ENCODE measurements around the gene SLC8A1.

SLC8A1 gene

GRCh38 chr2:40421631-40422297, 30.1 kb downstream of the SLC8A1 start:
- Histone ChIP-seq H3K27me3 (ENCODE audit: insufficient read depth, poor library complexity, severe bottlenecking) (no peaks in the 10 kb centered on the region), H3K27ac (replicated peaks) (no peak overlapping the region), H3K4me3 (replicated peaks; ENCODE audit: insufficient read depth, low read length) (no peak overlapping the region)
- no peak for DNase-seq (ENCODE audit: low read depth in 1 of 2, low spot score in 1 of 2)
- no peak for TF ChIP-seq POLR2AphosphoS5 (IDR thresholded peaks at IDR 0.05; ENCODE audit: low read depth)
- no peak for TF ChIP-seq SPI1 (IDR thresholded peaks at IDR 0.05; ENCODE audit: borderline replicate concordance, low read depth)
- TF ChIP-seq GABPA (IDR thresholded peaks at IDR 0.05; ENCODE audit: low read depth), result no peak
- TF ChIP-seq REST (IDR thresholded peaks at IDR 0.05; ENCODE audit: insufficient replicate concordance, low read depth), result no peak
- TF ChIP-seq CTCF (IDR thresholded peaks at IDR 0.05; ENCODE audit: insufficient read depth, low read length), result no peak

- Histone ChIP-seq H3K4me3 (replicated peaks; ENCODE audit: insufficient read depth, low read length) (no peak overlapping the region), H3K27me3 (ENCODE audit: insufficient read depth, poor library complexity, severe bottlenecking) (no peaks in the 10 kb centered on the region), H3K27ac (replicated peaks) (no peak overlapping the region)
- TF ChIP-seq GABPA (IDR thresholded peaks at IDR 0.05; ENCODE audit: low read depth) (no peak), SPI1 (IDR thresholded peaks at IDR 0.05; ENCODE audit: borderline replicate concordance, low read depth) (no peak), POLR2AphosphoS5 (IDR thresholded peaks at IDR 0.05; ENCODE audit: low read depth) (no peak), CTCF (IDR thresholded peaks at IDR 0.05; ENCODE audit: insufficient read depth, low read length) (no peak), REST (IDR thresholded peaks at IDR 0.05; ENCODE audit: insufficient replicate concordance, low read depth) (no peak)
- DNase-seq (ENCODE audit: low read depth in 1 of 2, low spot score in 1 of 2), result no peak
These were observed 31.4 kb downstream of the SLC8A1 start for GRCh38 chr2:40420478-40420877.

GRCh38 chr2:40419364-40419762, 32.5 kb downstream of the SLC8A1 start:
- TF ChIP-seq POLR2AphosphoS5 (IDR thresholded peaks at IDR 0.05; ENCODE audit: low read depth) (no peak), GABPA (IDR thresholded peaks at IDR 0.05; ENCODE audit: low read depth) (no peak), SPI1 (IDR thresholded peaks at IDR 0.05; ENCODE audit: borderline replicate concordance, low read depth) (no peak), REST (IDR thresholded peaks at IDR 0.05; ENCODE audit: insufficient replicate concordance, low read depth) (no peak), CTCF (IDR thresholded peaks at IDR 0.05; ENCODE audit: insufficient read depth, low read length) (no peak)
- Histone ChIP-seq H3K27ac (replicated peaks) (no peak overlapping the region), H3K4me3 (replicated peaks; ENCODE audit: insufficient read depth, low read length) (no peak overlapping the region), H3K27me3 (ENCODE audit: insufficient read depth, poor library complexity, severe bottlenecking) (no peaks in the 10 kb centered on the region)
- DNase-seq (ENCODE audit: low read depth in 1 of 2, low spot score in 1 of 2), result no peak

All from HL-60 (cell line).